ENCODE results near the gene ITGAD.

The ITGAD gene

DNA sequence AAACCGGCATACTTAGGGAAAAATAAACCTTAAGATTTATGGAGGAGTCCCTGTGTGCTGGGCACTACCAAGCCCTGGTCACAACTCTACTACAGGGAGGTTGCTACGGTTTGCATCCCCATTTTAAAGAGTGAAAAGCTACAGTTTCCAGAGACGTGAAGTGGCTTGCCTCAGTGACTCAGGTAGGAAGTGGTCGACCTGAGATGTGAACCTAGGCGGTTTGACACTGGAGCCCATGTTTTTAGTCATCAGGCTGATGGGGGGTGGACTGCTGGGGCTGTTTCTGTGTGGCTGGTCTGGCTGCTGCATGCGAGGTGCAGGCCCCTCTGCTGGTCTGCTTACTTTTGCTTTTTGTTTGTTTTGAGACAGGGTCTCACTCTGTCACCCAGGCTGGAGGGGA, 28.5 kb downstream of the ITGAD start:
- DNase-seq = peak; percentile 61
- CTCF ChIA-PET = interaction anchor here (1.3 to 1.6 kb wide), 2 partner anchors 17 to 19 kb away, joined by 3 read pairs; no protein-coding TSS in a partner anchor
- peaks cover 4% of the 10 kb centered on the region for H3K9me3 Mint-ChIP-seq
- H3K4me3 Mint-ChIP-seq = no peak overlapping the region
- H3K27ac Mint-ChIP-seq = no peak overlapping the region
- H3K36me3 Mint-ChIP-seq = no peaks in the 10 kb centered on the region
- H3K4me1 Mint-ChIP-seq = peaks cover 29% of the 10 kb centered on the region
- H3K27me3 Mint-ChIP-seq = peaks cover 37% of the 10 kb centered on the region

DNA sequence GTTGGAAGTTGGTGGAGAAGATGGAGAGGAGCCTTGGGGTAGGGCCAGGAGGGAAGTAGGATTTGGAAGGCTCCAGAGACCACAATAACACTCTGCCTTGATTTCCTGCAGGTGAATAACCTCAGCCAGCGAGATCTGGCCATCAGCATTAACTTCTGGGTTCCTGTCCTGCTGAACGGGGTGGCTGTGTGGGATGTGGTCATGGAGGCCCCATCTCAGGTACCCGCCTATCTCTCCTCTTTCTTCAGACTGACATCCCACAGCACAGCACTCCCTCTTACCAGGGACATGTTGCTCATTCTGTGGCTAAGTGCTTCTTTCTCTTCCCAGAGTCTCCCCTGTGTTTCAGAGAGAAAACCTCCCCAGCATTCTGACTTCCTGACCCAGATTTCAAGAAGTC, 30.1 kb downstream of the ITGAD start:
- CTCF ChIA-PET = no interaction called here
- DNase-seq = no peak
- Mint-ChIP-seq H3K36me3 (no peaks in the 10 kb centered on the region), H3K4me3 (no peak overlapping the region), H3K27me3 (peaks cover 43% of the 10 kb centered on the region), H3K9me3 (peaks cover 4% of the 10 kb centered on the region), H3K27ac (no peak overlapping the region), H3K4me1 (peaks cover 34% of the 10 kb centered on the region)

DNA sequence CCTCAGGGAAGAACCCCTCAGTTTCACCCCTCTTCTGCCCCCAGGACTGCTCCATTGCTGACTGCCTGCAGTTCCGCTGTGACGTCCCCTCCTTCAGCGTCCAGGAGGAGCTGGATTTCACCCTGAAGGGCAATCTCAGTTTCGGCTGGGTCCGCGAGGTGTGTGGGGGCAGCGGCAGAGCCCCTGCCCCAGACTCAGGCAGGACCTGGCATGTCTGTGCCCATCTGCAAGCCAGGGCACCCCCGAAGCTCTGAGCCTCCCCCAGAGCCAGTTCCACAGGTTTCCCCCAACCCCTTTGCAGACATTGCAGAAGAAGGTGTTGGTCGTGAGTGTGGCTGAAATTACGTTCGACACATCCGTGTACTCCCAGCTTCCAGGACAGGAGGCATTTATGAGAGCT, 30.7 kb downstream of the ITGAD start:
- DNase-seq = no peak
- CTCF ChIA-PET = no interaction called here
- Mint-ChIP-seq H3K4me3 (no peak overlapping the region), H3K4me1 (peaks cover 36% of the 10 kb centered on the region), H3K27ac (no peak overlapping the region), H3K36me3 (no peaks in the 10 kb centered on the region), H3K27me3 (peaks cover 45% of the 10 kb centered on the region), H3K9me3 (peaks cover 4% of the 10 kb centered on the region)

DNA sequence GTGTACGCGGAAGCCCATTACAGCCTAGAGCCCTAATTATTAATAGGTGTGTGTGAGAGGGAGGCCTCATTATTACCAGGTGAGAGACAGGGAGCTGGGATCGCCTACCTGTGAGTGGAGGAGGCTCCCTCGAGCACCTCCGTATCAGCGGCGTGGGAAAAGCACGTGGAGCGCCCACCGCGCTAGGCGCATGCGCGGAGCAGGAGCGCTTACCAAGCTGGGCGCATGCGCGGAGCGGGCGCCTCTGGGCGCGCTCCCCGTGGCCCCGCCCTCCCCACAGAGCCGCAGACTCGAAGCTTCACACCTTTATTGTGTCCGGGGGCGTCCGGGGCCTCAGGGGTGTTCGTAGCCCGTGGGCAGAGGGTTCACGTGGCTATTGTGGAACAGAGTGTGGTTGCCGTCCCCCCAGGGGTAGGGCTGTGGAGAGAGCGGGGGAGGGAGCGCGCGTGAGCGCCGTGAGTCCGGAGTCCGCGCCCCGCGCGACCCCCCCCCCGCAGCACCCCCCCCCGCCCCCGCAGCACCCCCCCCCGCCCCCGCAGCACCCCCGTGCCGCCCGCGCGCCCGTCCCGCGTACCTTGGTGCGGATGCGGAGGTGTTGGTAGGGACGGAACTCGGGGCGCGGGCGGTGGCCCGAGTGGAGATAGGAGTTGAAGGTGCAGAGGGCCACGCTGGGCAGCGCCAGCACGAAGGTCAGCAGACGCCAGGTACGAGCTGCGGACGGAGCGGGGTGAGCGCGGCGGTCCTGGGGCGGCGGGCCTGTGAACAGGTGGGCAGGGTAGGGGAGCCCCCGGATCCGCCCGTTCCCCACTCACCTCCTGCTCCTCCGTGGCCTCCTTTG, 34.5 kb downstream of the ITGAD start:
- H3K4me1 Mint-ChIP-seq = peaks cover 21% of the 10 kb centered on the region
- peak overlapping the region; percentile 21 for H3K4me3 Mint-ChIP-seq
- peaks cover 49% of the 10 kb centered on the region for H3K27me3 Mint-ChIP-seq
- CTCF ChIA-PET = interaction anchor here (0.9 to 1.9 kb wide), 2 partner anchors 16 to 33 kb away, joined by 3 to 7 read pairs; partner anchors contain the start of gene ZNF843
- H3K27ac Mint-ChIP-seq = no peak overlapping the region
- DNase-seq = peak; percentile 68
- H3K36me3 Mint-ChIP-seq = no peaks in the 10 kb centered on the region
- H3K9me3 Mint-ChIP-seq = peaks cover 4% of the 10 kb centered on the region

- Mint-ChIP-seq H3K4me1 (peaks cover 21% of the 10 kb centered on the region), H3K36me3 (no peaks in the 10 kb centered on the region), H3K9me3 (peaks cover 4% of the 10 kb centered on the region), H3K4me3 (peak within 1 kb of the TSS; percentile 21), H3K27ac (no peak within 1 kb of the TSS), H3K27me3 (peaks cover 46% of the 10 kb centered on the region)
- CTCF ChIA-PET = interaction anchor here (1.9 kb wide), 1 partner anchor 15 kb away, joined by 7 read pairs; the partner anchor contains the start of gene ZNF843
- no peak for DNase-seq
Observed at GRCh38 chr16:31428279-31428597, 35.1 kb downstream of the ITGAD start, which contains the start of gene COX6A2. Gene COX6A2 (minus strand): TSS chr16:31428360. CDS start chr16:31428325, 35 bp downstream.

GRCh38 chr16:31428638-31429247, 35.6 kb downstream of the ITGAD start:
- Mint-ChIP-seq H3K9me3 (peaks cover 4% of the 10 kb centered on the region), H3K27ac (no peak overlapping the region), H3K36me3 (no peaks in the 10 kb centered on the region), H3K27me3 (peaks cover 41% of the 10 kb centered on the region), H3K4me3 (no peak overlapping the region), H3K4me1 (peaks cover 17% of the 10 kb centered on the region)
- CTCF ChIA-PET = interaction anchor here (1.1 to 1.9 kb wide), 3 partner anchors 14 to 46 kb away, joined by 3 to 7 read pairs (median 5); partner anchors contain the start of gene ZNF843
- DNase-seq = no peak

- Mint-ChIP-seq H3K36me3 (no peaks in the 10 kb centered on the region), H3K27ac (no peak overlapping the region), H3K27me3 (peaks cover 35% of the 10 kb centered on the region), H3K9me3 (peaks cover 4% of the 10 kb centered on the region), H3K4me1 (peaks cover 17% of the 10 kb centered on the region), H3K4me3 (no peak overlapping the region)
- CTCF ChIA-PET = interaction anchor here (1.1 to 1.9 kb wide), 3 partner anchors 14 to 47 kb away, joined by 3 to 7 read pairs (median 5); partner anchors contain the start of gene ZNF843
- DNase-seq = no peak
Observed at GRCh38 chr16:31429314-31429713, 36.2 kb downstream of the ITGAD start.

DNA sequence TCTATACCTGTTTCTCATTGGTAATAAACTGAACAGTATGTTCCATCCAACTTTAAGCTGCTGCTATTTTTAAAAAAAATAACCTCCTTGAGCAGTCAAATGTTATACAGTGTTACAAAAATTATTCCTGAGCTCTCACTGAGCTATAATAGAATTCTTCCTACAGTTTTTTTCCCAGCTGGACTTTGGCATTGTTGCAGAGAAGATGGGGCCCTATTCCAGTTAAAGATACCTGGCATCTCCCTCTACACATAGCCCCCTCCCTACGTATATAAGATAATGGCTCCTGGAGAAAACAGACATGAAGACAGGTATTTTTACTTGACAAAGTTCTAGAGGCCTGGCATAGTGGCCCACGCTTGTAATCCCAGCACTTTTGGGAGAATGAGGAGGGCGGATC, 36.7 kb downstream of the ITGAD start:
- no peaks in the 10 kb centered on the region for H3K36me3 Mint-ChIP-seq
- H3K27me3 Mint-ChIP-seq = peaks cover 32% of the 10 kb centered on the region
- DNase-seq = no peak
- CTCF ChIA-PET = interaction anchor here (0.9 to 3.2 kb wide), 4 partner anchors 11 to 47 kb away, joined by 3 to 20 read pairs (median 4); partner anchors contain the start of gene ZNF843
- peaks cover 17% of the 10 kb centered on the region for H3K4me1 Mint-ChIP-seq
- H3K4me3 Mint-ChIP-seq = no peak overlapping the region
- H3K9me3 Mint-ChIP-seq = peaks cover 4% of the 10 kb centered on the region
- no peak overlapping the region for H3K27ac Mint-ChIP-seq

- CTCF ChIA-PET = interaction anchor here (0.9 to 3.2 kb wide), 5 partner anchors 9 to 48 kb away, joined by 3 to 20 read pairs (median 3); partner anchors contain the start of gene ZNF843
- Mint-ChIP-seq H3K4me1 (peaks cover 17% of the 10 kb centered on the region), H3K4me3 (no peak overlapping the region), H3K27ac (no peak overlapping the region), H3K9me3 (peaks cover 4% of the 10 kb centered on the region), H3K36me3 (no peaks in the 10 kb centered on the region), H3K27me3 (peaks cover 24% of the 10 kb centered on the region)
- no peak for DNase-seq
Observed at GRCh38 chr16:31430380-31431052, 37.4 kb downstream of the ITGAD start.

DNA sequence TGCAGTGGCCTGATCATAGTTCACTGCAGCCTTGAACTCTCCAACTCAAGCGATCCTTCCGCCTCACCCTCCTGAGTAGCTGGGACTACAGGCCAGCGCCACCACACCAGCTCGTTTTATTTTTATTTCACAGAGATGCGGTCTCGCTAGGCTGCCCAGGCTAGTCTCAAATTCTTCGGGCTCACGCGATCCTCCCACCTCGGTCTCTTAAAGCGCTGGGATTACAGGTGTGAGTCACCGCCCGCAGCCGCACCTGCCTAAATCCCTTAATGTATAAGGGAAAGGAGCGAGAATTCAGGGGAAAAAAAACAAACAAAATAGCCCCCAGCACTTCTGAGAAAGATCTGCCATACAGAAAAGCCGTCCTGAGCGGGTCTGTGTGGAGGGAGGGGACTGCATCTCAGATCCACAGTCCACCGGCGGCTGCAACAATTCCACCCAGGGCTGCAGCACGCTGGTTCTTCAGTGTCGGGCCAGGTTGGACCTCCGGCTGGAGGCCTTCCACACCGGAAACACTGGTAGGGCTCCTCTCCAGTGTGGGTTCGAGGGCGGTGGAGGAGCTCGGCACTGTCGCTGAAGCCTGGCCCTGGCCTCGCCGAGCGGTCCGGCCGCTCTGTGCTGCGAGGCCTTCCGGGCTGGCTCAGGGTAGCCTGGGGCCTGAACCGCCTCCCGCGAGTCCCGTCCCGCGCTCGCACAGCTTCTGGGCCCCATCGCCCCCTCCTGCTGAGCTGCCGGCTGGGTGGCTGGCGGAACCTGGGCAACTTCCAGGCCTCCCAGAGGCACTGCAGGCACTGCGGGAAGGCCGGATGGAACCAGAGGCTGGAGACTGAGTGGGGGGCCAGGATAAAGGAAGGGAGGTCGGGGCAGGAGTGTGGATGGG, 42.4 kb downstream of the ITGAD start:
- Mint-ChIP-seq H3K36me3 (no peaks in the 10 kb centered on the region), H3K27ac (no peak overlapping the region), H3K4me1 (peaks cover 7% of the 10 kb centered on the region), H3K27me3 (peaks cover 1% of the 10 kb centered on the region), H3K9me3 (no peaks in the 10 kb centered on the region), H3K4me3 (no peak overlapping the region)
- CTCF ChIA-PET = interaction anchor here (1.0 to 1.3 kb wide), 3 partner anchors 10 to 253 kb away, joined by 3 to 7 read pairs (median 5); no protein-coding TSS in a partner anchor
- no peak for DNase-seq

GRCh38 chr16:31436221-31437045, 43.3 kb downstream of the ITGAD start:
- Mint-ChIP-seq H3K27ac (no peak overlapping the region), H3K27me3 (no peaks in the 10 kb centered on the region), H3K36me3 (no peaks in the 10 kb centered on the region), H3K9me3 (no peaks in the 10 kb centered on the region), H3K4me1 (peaks cover 4% of the 10 kb centered on the region), H3K4me3 (no peak overlapping the region)
- CTCF ChIA-PET = interaction anchor here (1.3 kb wide), 1 partner anchor 54 kb away, joined by 5 read pairs; no protein-coding TSS in a partner anchor
- DNase-seq = no peak

GRCh38 chr16:31438414-31438813, 45.3 kb downstream of the ITGAD start:
- Mint-ChIP-seq H3K27me3 (peaks cover 11% of the 10 kb centered on the region), H3K4me1 (peaks cover 12% of the 10 kb centered on the region), H3K4me3 (no peak overlapping the region), H3K9me3 (no peaks in the 10 kb centered on the region), H3K36me3 (no peaks in the 10 kb centered on the region), H3K27ac (no peak overlapping the region)
- DNase-seq = no peak
- CTCF ChIA-PET = interaction anchor here (1.4 to 1.7 kb wide), 2 partner anchors 17 to 53 kb away, joined by 3 to 6 read pairs; no protein-coding TSS in a partner anchor

Data from activated naive CD4-positive, alpha-beta T cell treated with anti-CD3 and anti-CD28 coated beads, Interleukin-2, amount 10 ng/mL, durations not matched to agents 7 days and 5 days (primary cell).